Loucy (cell line): ENCODE data around the gene NOP16.

Experiments used
- H2AFZ ChIP-seq: fragments of 200-600 bp; sonication (generic); 2 replicates; pipeline ENCODE4 v1.6.0; 2016; ENCODE audit warnings: antibody characterized with exemption, mild to moderate bottlenecking, low read length, moderate library complexity
- H3F3A ChIP-seq: fragments of 200-600 bp; 2 replicates; pipeline ENCODE4 v1.6.0; 2016; ENCODE audit warnings: antibody characterized with exemption, low read depth, mild to moderate bottlenecking
- H3K27me3 ChIP-seq: fragments of 200-600 bp; sonication (generic); 2 replicates; pipeline ENCODE4 v1.6.1; 2014; ENCODE audit warnings: low read length, mild to moderate bottlenecking; ENCODE audit not compliant: insufficient read depth, poor library complexity, severe bottlenecking
- H3K36me3 ChIP-seq: fragments of 200-600 bp; sonication (generic); 2 replicates; pipeline ENCODE4 v1.6.1; 2016; ENCODE audit warnings: low read length; ENCODE audit not compliant: insufficient read depth
- H3K4me1 ChIP-seq: fragments of 200-600 bp; sonication (generic); 2 replicates; pipeline ENCODE4 v1.5.1; 2014; ENCODE audit warnings: low read length, mild to moderate bottlenecking; ENCODE audit not compliant: insufficient read depth, poor library complexity, severe bottlenecking
- H3K4me2 ChIP-seq: fragments of 200-600 bp; sonication (generic); 2 replicates; pipeline ENCODE4 v1.6.0; 2014; ENCODE audit warnings: antibody characterized with exemption, low read length, low read depth, mild to moderate bottlenecking; ENCODE audit not compliant: poor library complexity, severe bottlenecking
- H3K4me3 ChIP-seq: fragments of 200-600 bp; sonication (generic); 2 replicates; pipeline ENCODE4 v1.5.1; 2014; ENCODE audit warnings: low read length, mild to moderate bottlenecking, mixed read lengths; ENCODE audit not compliant: poor library complexity, severe bottlenecking
- H3K79me2 ChIP-seq: fragments of 200-600 bp; sonication (generic); 2 replicates; pipeline ENCODE4 v1.6.1; 2014; ENCODE audit warnings: low read length; ENCODE audit not compliant: insufficient read depth
- H3K9ac ChIP-seq: fragments of 200-600 bp; sonication (generic); 2 replicates; pipeline ENCODE4 v1.6.0; 2014; ENCODE audit warnings: mild to moderate bottlenecking, low read depth, low read length, moderate library complexity; ENCODE audit not compliant: poor library complexity, severe bottlenecking
- H3K9me2 ChIP-seq: fragments of 200-600 bp; sonication (generic); replicated peaks from 2 replicates; pipeline ENCODE4 v1.6.1; 2016; ENCODE audit warnings: low read depth, low read length, mixed read lengths
- H3K9me3 ChIP-seq: fragments of 200-600 bp; sonication (generic); 2 replicates; pipeline ENCODE4 v1.6.1; 2014; ENCODE audit warnings: mild to moderate bottlenecking, antibody characterized with exemption, low read length, low read depth; ENCODE audit not compliant: insufficient read depth
- H4K20me1 ChIP-seq: fragments of 200-600 bp; sonication (generic); 2 replicates; pipeline ENCODE4 v1.6.0; 2014; ENCODE audit warnings: antibody characterized with exemption, low read length, mild to moderate bottlenecking; ENCODE audit not compliant: insufficient read depth, poor library complexity, severe bottlenecking
- EZH2phosphoT487 ChIP-seq: fragments of 200-600 bp; IDR thresholded peaks from 2 replicates; pipeline ENCODE4 v1.6.1; 2018; ENCODE audit warnings: antibody characterized with exemption, mild to moderate bottlenecking, moderate library complexity, borderline replicate concordance
- TF ChIP-seq, protein P1 (sequence below): fragments of 200-600 bp; sonication (generic); conservative IDR thresholded peaks from 2 replicates; pipeline ENCODE4 v1.5.1; 2014; ENCODE audit warnings: mild to moderate bottlenecking, antibody characterized with exemption, low read length

NOP16 gene

DNA sequence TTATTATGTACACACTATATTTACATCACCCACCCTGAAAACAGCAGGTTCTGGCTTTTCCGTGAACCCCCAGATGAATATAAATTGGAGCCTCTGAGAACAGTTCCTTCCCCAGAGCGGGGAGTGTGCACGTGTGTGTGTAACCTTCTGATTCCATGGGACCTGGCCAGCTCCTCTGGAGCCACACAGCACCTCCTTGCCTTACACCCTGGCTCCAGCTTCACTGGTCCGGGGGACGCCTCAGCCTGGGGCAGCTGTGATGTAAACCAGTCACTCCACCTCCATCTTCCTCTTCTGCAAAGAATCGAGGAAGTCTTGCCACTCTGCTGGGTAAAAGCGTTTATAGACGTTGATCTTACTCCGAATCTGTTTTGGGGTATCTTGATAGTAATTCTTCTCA is 4.4 kb downstream of the NOP16 start:
- Histone ChIP-seq H4K20me1 (no peaks in the 10 kb centered on the region), H3F3A (no peaks in the 10 kb centered on the region), H3K9ac (no peak overlapping the region), H3K36me3 (peaks cover 4% of the 10 kb centered on the region; the same call in 1 of the 2 replicates), H2AFZ (no peak overlapping the region), H3K4me3 (no peak overlapping the region), H3K4me1 (peaks cover 6% of the 10 kb centered on the region), H3K4me2 (no peak overlapping the region), H3K9me2 (no peaks in the 10 kb centered on the region), H3K27me3 (no peaks in the 10 kb centered on the region), H3K9me3 (no peaks in the 10 kb centered on the region), H3K79me2 (peaks cover 29% of the 10 kb centered on the region)
- no peak for TF ChIP-seq EZH2phosphoT487
- TF ChIP-seq, protein P1, sequence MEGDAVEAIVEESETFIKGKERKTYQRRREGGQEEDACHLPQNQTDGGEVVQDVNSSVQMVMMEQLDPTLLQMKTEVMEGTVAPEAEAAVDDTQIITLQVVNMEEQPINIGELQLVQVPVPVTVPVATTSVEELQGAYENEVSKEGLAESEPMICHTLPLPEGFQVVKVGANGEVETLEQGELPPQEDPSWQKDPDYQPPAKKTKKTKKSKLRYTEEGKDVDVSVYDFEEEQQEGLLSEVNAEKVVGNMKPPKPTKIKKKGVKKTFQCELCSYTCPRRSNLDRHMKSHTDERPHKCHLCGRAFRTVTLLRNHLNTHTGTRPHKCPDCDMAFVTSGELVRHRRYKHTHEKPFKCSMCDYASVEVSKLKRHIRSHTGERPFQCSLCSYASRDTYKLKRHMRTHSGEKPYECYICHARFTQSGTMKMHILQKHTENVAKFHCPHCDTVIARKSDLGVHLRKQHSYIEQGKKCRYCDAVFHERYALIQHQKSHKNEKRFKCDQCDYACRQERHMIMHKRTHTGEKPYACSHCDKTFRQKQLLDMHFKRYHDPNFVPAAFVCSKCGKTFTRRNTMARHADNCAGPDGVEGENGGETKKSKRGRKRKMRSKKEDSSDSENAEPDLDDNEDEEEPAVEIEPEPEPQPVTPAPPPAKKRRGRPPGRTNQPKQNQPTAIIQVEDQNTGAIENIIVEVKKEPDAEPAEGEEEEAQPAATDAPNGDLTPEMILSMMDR = no peak

DNA sequence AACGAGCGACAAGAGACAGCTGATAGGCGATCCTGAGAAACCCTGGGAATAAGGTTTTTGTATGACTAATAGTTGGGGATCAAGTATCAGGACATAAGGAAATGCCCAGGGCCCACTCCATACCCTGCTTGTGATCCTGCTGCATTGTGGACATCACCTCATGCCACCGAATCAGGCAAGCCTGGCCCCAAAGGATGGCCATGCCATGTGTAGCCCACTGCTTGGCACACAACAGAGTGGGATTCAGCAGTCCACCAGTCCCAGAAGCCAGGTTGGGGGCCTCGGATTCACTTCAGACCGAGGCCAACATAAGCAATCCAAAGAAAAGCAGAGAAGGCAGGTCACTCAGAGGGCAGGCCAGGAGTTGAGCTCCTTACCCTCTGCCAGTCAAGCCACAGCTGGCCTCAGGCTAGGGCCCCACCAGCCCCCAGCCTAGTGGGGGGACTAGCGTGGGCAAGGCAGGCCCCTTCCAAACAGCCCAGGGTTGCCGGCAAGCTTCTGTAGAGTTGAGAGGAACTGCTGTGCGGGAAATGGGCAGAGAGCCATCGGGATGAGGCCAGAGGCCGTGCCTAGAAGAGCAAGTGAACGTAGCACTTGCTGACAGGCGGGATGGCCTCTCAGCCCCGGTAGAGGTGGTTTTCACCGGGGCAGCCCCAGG is 5.0 kb downstream of the NOP16 start:
- no peak overlapping the region for H3K9ac ChIP-seq
- H2AFZ ChIP-seq = no peak overlapping the region
- no peaks in the 10 kb centered on the region for H3F3A ChIP-seq
- H3K27me3 ChIP-seq = no peaks in the 10 kb centered on the region
- no peaks in the 10 kb centered on the region for H3K9me2 ChIP-seq
- no peak overlapping the region for H3K4me2 ChIP-seq
- H4K20me1 ChIP-seq = no peaks in the 10 kb centered on the region
- H3K79me2 ChIP-seq = peaks cover 29% of the 10 kb centered on the region
- H3K4me3 ChIP-seq = no peak overlapping the region
- TF ChIP-seq EZH2phosphoT487 = no peak
- TF ChIP-seq, protein P1 = no peak
- no peaks in the 10 kb centered on the region for H3K9me3 ChIP-seq
- peaks cover 6% of the 10 kb centered on the region for H3K4me1 ChIP-seq
- peaks cover 4% of the 10 kb centered on the region; the same call in 1 of the 2 replicates for H3K36me3 ChIP-seq

DNA sequence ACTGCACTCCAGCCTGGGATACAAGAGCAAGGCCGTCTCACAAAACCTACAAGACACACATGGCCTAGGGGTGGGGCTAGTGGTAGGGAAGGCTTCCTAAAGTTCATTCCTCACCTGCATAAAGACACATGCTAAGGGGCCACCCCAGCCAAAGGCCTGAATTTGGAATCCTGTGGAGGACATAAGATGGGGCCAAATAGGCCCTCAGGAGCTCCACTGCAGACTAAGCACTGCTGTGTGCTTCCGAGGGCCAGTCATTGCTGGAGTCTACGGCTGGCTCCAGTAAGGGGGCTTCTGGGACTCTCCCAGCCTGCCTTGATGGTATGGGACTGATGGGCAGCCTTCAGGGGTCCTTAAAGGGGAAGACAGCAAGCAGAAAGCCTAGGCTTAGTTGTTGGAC is 5.7 kb downstream of the NOP16 start:
- TF ChIP-seq, protein P1 = no peak
- no peak for TF ChIP-seq EZH2phosphoT487
- Histone ChIP-seq H3K79me2 (peaks cover 22% of the 10 kb centered on the region), H3K36me3 (peaks cover 4% of the 10 kb centered on the region; the same call in 1 of the 2 replicates), H3F3A (no peaks in the 10 kb centered on the region), H3K9ac (no peak overlapping the region), H3K4me2 (no peak overlapping the region), H3K9me2 (no peaks in the 10 kb centered on the region), H2AFZ (no peak overlapping the region), H3K27me3 (no peaks in the 10 kb centered on the region), H4K20me1 (no peaks in the 10 kb centered on the region), H3K9me3 (no peaks in the 10 kb centered on the region), H3K4me1 (peaks cover 6% of the 10 kb centered on the region), H3K4me3 (no peak overlapping the region)
